NCI-H510A treated with DMSO at 0.1 percent for 48 hours (cell line): ENCODE results near the gene E2F2.

Experiments used
- DNase-seq: peaks from one replicate; lab custom pipeline; 2025; lab: John Stamatoyannopoulos, UW

Gene E2F2, protein sequence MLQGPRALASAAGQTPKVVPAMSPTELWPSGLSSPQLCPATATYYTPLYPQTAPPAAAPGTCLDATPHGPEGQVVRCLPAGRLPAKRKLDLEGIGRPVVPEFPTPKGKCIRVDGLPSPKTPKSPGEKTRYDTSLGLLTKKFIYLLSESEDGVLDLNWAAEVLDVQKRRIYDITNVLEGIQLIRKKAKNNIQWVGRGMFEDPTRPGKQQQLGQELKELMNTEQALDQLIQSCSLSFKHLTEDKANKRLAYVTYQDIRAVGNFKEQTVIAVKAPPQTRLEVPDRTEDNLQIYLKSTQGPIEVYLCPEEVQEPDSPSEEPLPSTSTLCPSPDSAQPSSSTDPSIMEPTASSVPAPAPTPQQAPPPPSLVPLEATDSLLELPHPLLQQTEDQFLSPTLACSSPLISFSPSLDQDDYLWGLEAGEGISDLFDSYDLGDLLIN

DNA sequence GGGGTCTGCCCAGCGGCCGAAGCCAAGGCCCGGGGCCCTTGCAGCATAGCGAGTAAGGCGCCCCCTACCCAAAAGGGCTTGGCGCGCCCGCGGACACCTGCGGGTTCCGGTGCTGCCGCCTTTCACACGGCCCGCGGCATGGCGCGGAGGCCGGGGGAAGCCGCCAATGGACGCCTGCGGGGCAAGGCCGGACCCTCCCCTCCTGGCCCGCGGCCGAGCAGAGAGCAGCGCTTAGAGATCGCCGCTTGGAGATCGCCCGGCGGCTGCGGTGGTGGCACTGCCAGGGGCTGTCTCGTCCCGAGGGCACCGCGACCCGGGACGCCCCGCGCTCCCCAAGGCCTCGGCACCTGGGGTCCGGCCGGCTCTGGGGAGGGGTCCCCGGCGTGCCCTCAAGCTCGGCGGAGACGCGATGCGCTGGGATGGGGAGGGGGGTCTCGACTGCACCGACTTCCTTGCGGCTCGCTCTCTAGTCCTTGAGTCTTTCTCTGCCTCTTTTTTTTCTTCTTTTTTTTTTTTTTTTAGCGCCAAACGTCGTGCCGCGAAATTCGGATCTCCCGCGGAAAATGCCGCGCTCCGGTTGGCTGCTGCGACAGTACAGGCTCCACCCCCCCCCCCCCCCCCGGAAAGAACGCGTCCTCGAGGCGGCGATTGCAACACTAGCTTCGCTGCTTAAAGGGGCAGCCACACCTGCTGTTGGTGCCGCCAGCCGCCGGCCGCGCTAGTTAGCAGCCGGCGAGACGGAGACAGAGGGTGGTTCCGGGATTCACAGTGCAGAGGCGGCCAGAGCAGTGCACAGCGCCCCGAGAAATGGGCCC lies at the start of gene E2F2:
TSS of gene E2F2 (minus strand) at position 487 of the 815 bp plus-strand sequence. CDS start at position 47, 440 bp downstream.
- peak; percentile 89 for DNase-seq

DNA sequence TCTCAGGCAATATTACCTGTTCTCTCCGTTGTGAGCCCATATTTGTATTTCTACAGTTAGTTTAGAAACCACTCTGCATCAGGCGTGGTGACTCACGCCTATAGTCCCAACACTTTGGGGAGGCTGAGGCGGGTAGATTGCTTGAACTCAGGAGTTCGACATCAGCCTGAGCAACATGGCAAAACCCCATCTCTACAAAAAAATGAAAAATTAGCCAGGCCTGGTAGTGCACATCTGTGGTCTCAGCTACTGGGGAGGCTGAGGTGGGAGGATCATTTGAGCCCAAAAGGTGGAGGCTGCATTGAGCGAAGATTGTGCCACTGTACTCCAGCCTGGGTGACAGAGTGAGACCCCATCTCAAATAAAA lies 47.9 kb upstream of the E2F2 start:
- DNase-seq = no peak

DNA sequence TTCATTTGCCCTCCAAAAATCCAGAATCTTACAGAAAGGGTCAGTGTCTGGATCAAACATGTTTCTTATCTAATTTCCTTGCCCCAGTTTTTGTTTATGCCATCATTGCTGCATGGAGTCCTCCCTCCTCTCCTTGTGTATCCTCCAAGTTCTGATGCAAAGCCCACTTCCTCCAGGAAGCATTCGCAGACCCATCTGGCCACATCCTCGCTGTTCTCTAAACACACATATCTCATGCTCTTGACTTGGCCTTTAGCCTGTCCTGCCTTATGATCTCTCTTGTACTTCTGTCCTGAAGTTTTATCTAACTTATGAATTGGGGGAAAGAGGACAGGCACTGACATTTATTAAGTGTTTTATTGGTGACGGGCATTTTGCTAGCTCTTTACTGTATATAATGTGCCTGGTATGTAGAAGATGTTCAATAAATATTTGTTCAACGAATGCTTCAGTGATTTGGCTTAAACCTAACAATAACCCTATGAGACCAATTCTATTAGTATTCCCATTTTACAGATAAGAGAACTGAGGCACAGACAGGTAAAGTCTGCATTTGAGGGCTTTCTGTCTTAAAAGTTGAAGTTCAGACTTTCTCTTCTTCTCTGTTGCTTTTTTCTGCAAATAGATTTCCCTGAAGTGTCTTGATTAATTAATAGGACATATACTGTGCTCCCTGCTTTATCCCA lies 47.4 kb upstream of the E2F2 start:
- no peak for DNase-seq

DNA sequence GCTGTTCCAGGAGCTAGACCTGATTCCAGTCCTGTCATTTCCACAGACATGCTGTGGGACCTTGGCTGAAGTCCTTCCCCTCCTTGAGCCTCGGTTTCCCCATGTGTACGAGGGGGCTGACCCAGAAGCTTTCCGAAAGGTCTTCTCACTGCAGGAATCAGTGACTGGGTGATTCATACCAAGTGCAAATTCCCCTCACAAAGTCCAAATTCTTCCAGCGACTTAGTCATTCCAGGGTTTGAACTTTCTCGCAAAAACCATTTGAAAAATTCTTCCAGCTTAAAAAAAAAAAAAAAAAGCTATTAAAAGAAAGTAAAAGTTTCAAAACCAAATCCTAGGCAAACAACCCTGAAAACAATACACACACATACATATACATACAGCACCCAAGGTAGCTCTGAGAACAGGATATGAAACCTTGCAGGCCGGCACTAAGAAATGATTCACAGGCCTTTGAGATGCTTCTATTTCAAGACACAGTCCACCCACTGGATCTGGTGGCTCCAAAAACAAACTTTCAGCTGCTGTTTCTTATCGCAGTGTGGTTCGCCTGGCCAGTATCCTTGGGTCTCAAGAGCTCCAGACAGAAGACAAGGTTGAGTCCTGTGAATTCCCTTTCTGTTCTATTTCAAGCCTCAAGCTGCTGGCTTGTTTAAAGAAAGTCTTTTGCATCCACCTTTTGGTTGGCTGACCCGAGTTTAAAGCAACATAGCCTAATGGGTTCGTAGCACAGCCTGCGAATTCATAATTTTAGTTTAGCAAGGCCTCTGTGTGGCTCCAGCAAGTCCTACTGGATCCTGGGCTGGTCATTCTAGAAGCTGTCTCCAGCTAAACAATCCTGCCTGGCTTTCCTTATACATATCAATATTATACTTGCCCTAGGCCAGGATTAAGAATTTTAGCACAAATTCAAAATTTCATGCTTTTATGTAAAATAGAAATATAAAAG lies 46.3 kb upstream of the E2F2 start:
- DNase-seq = no peak

DNA sequence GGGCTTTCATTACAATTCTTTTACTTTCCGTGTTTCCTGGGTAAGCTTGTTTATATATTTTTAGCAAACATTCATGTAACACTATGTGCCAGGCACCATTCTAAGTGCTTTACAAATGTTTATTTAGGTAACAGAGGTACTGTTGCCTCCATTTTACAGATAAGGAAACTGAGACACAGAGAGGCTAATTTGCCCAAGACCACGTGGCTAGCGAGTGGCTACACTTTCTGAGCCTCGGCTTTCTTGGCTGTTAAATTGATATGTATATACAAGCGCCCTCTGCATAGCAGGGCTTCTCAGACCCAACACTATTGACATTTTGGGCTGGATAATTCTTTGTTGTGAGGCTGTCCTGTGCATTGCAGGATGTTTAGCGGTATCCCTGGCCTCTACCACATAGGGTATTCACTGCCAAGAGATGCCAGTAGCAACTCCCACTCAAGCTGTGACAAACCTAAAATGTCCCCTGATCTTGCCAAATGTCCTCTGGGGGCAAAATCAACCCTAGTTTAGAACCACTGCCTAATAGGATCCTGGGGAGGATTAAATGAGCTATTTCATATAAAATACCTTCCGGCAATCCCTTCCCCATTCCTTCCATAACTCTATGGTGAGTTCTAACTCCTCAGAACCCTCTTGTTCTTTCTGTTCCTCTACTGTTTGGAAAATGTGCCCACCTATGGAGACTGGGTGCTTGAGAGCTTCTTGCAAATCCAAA lies 45.5 kb upstream of the E2F2 start:
- no peak for DNase-seq

DNA sequence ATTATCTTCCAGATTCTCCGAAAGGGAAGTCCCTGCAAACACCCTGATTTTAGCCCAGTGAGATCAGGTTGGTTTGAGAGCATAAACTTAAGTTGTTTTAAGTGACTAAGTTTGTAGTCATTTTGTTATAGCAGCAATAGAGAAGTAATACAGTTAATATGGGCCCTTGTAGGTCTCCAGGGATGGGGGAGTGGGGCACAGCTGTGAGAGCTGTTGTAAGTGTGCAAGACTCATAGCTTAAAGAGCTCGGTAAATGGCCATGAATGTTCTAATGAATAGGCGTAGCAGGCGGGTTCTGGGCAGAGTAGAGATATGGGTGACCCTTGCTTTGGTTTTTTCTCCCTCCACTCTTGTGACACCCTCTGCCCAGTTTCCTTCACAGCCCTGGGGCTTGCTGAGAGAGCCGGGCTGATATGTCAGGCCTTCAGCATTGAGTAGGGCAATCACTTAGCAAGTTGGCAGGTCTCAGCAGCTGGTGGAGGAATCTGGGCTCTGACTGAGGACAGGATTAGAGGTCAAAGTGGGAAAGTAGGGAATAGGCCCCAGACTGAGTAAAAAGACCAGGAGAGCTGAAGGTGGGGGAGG lies 44.3 kb upstream of the E2F2 start:
- DNase-seq = no peak

DNA sequence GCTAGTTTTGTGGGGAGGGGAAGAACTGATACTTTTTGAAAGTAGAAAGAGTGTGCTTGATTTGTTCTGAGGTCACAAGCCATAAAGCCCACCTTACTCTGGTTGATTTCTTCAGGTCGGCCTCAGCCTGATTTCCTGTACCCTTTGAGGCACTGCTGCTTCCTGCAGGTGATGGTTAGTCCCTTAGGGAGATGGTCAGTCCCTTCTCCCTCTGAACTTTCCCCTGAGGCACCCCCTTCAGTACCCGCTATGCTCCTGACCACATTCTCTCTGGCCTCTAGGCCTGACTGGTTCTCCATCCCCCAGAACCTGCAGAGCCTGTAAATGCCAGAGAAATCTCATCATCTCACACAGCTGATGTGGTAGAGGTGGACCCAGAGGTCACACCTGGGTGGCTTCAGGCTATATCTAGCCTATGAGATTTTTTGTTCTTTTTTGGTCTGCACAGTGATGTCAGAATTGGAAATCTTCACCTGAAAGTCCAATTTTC lies 43.3 kb upstream of the E2F2 start:
- DNase-seq = no peak

DNA sequence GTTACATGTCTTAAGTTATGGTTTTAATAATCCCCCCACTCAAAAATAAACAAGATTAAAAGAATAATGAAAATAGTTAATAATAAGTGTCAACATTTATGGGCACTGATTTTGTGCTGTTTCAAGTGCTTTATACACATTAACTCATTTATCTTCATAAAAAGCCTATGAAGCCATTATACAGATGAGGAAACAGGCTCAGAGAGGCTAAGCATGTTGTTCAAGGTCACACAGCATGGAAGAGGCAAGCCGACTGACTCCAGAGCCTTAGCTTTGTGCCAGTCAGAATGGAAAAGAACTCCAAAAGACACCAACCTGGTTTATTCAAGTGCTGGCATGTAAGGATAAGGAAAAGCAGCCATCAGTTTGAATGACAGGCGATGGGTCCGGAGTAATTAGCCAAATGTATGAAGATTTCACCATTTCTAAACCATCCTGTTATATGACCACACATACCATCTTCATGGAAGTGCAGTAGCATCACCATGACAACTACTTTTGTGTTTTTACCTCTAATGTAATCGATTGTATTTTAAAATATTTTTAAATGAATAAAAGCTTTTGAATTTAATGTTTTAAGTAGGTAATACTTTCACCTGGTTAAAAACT lies 42.6 kb upstream of the E2F2 start:
- no peak for DNase-seq

DNA sequence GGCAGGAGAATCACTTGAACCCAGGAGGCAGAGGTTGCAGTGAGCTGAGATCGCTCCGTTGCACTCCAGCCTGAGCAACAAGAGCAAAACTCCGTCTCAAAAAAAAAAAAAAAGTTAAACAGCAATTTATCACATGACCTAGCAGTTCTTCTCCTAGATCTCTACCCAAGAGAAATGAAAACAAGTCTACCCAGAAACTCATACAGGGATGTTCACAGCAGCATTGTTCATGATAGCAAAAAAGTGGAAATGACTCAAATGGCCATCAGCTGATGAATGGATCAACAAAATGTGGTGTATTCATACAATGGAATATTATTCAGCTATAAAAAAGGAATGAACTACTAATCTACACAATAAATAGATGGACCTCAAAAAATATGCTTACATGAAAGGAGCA lies 40.4 kb upstream of the E2F2 start:
- DNase-seq = no peak

DNA sequence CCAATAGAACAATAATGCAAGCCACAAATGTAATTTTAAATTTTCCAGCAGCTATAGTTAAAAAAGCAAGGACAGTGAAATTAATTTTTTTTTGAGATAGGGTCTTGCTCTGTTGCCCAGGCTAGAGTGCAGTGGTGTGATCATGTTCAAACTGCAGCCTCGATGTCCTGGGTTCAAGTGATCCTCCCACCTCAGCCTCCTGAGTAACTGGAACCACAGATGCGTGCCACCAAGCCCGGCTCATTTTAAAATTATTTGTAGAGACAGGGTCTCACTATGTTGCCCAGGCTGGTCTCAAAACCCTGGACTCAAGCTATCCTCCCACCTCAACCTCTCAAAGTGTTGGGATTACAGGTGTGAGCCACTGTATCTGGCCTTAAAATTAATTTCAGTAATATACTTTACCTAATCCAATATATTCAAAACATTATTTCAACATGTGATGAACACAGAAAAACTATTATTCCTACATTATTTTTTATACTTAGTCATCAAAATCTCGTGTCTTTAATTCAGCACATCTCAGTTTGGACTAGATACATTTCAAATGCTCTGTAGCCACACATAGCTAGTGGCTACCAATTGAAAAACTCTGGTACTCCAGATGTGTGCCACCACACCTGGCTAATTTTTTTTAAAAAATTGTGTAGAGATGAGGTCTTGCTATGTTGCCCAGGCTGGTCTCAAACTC lies 39.1 kb upstream of the E2F2 start:
- DNase-seq = no peak

DNA sequence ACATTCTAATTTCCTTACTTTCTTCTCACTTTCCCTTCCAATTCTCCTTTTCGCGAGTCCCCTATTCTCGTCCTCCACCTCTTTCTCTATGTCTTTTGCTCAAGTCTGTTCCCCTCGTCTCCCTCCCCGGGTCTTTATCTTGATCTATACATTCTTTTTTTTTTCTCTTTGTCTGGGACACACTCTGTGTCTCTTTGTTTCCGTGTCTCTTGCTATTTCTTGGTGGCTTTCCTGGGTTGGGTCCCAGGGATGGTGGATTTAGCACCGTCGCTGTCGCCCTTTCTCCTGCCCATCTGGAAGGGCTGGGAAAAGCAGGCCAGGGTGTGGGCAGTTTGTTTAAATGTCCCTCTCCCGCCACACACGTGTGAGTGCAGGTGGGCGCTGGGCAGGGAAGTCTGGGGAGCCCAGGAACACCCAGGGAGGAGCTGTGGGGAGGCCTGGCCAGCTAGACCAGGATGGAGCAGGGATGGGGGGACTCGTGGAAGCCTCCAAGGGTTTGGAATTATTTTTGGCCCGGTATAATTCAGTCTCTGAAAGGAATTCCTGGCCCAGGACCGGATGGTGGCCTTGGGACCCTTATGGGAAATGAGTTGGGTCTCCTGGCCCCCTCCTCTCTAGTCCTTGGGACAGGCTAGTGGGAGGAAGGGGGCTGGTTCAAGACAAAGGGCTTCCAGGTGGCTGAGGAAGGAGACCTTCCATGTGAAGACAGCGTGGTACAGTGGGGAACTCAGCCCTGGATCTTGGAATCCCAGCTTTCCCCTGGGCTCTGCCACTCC lies 37.8 kb upstream of the E2F2 start:
- no peak for DNase-seq

DNA sequence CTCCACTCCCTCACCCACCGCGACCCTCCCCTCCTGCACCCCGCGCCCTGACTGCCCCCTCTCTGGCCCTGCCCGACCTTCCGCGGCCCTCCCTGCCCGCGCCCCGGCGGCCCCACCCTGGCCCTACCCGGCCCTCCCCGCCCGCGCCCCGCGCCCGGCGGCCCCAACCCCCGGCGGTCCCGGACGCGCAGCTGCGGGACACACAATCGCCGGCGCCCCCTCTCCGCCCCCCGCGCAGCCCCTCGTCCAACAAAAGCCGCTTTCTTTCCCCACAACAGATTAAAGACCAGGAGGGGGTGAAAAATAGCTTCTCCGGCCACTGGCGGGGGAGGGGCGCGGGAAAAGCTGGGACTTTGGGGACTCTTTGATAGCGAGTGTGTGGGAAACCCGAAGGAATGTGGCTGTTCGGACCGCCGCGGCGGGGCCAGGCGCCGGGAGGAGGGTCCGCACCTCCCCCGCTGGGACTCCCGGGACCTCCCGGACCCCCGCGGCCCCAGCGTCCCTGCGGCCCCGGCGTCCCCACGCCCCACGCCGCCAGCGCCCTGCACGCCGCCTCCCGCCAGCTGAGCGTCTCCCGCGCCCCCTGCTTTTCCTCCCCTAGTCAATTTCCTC lies 37.1 kb upstream of the E2F2 start:
- no peak for DNase-seq

DNA sequence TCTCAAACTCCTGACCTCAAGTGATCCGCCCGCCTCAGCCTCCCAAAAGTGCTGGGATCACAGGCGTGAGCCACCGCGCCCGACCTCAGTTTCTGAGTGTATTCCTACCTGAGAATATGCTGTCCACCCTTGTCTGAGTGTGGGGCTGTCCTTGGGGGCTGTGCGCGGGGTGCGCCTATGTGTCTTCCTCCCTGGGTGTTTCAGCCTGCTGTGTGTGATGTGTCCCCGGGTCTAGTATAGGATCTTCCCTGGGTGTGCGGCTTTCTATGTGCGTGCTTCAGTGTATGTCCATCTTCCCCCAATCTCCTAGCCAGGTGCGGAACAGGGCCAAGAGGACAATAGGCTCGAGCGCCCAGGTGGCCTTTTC lies 36.6 kb upstream of the E2F2 start:
- no peak for DNase-seq

DNA sequence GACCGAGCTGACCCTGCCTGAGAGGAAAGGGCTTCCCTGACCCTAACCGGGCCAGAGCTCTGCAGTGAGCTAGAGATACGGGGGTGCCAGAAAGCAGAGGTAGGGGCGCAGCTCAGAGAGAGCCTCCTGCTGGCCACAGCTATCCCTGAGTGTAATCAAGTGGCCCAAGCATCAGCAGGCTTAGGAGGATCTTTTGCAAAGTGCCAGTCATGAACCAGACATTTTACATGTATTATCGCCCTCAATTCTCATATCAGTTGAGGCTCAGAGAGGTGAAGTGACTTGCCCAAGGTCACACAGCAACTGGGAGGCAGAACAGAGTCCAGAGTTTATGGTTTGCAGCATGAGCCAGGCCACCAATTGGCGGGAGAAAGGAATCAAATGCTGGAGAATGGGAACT lies 35.3 kb upstream of the E2F2 start:
- DNase-seq = no peak

DNA sequence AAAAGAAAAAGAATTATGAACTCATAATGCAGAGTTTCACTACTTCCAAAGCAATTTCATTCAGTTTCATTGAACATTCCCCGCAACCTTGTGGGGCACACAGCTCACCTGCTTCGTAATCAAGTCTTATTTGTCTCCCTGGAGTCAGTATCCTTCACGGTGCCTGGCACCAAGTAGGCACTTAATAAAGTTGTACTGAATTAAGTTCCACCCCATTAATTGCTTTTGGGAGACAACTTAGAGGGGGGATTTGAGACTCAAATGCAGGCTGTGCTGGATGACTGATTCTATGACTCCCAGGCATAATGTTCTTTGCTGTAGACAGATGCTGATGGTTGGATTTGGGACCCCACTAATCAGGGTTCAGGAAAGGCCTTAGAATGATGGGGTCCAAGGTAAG lies 34.7 kb upstream of the E2F2 start:
- no peak for DNase-seq

DNA sequence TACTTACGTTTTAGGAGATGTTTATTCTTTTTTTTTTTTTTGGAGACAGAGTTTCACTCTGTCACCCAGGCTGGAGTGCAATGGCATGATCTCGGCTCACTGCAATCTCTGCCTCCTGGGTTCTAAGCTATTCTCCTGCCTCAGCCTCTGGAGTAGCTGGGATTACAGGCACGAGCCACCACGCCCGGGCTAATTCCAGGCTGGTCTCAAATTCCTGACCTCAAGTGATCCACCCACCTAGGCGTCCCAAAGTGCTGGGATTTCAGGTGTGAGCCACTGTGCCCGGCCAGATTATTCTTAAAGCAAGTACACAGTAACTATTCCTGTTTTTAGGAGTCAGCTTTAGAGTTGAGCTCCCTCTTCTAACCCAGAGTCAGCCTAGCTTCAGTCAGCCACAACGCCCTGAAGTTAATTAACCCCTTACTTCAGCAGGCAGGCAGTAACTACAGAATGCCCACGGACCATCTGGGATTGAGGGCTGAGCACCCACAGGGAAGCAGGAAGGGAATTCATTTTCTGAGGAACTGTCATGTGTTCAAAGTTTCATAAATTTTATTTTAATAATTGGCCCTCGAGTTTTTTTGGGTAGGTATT lies 33.6 kb upstream of the E2F2 start:
- no peak for DNase-seq

DNA sequence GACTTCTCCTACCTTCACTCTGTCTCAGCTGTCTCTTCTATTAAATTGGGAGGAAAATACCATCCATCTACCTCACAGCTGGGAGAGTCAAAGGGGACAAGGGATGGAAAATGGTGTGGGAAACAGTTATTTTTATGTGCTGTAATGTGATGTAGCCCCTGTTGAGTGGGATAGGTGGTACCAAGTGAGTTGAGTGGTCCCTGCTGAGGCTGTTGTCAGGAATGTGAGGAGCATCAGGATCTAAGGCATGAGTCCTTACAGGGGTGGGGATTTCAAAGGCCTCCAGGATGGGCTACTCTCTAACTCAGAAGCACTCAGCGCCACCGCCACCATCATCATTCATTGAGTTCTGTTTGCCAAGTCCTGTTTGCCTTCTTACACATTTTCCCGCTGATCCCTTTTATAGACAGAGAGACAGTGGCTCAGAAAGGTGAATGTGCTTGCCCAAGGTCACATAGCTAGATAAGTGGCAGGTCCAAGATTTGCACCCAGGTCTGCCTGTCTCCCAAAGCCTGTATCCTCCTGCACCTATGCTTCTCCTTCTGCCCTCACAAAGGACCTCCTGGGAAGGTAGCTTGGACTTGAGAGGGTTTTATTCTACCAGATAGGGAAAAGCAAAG lies 32.8 kb upstream of the E2F2 start:
- no peak for DNase-seq
